HK-2 (cell line): Measurements from ENCODE around the gene GNL2.

Source experiments
- DNase-seq: peaks from one replicate; pipeline ENCODE4 v3.0.0-alpha.2; 2018; ENCODE audit not compliant: unreplicated experiment

The GNL2 gene

DNA sequence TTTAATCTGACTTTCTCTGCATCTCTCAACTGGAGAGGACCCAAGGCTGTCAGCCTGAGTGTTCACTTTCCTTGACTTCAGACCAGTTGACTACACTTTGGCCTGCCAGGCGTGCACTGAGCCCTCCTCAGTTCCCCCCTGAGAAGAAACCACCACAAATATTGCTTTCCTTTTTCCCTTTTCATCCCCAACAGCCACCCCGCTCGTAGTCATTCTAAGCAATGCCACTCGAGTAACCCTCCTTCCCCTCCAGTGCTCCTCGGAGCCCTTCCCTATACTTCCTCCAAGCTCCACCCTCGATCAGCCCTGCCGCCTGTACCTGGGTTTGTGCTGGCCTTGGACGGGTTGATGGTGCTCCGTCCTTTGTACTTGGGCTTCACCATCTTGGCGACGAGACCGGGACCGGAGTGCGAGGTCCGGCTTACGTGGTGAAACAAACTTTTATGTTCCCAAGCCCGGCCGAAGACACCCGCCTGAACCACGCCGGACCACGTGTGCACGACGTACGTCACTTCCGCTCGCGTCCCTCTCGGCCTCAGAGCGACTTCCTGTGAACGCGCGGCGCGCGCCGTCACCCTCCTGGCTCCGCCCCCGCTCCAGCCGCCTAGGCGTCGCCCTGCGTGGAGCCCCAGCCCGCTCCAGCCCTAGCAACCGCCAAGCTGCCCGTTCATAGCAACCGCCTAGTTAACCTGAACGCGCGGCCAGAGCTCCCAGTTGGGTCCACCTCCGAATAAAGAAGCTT is at the start of gene GNL2:
TSS of gene GNL2 (minus strand) at position 498 of the 742 bp plus-strand sequence. CDS start at position 383, 115 bp downstream.
- DNase-seq, result peak; percentile 94

DNA sequence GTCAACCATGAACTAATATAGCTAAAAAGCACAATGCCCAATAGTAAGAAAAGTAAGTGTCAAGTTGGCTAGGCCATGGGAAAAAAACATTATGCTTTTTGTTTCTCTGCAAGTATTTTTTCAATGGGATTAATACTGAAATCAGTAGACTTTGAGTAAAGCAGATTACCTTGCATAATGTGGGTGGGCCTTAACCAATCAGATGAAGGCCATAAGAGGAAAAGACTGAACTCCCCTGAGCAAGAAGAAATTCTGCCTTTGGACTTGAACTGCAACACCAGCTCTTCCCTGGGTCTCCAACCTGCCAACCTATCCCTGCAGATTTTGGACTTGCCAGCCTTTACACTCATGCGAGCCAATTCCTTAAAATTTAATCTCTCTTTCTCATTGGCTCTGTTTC is 45.3 kb upstream of the GNL2 start:
- no peak for DNase-seq

DNA sequence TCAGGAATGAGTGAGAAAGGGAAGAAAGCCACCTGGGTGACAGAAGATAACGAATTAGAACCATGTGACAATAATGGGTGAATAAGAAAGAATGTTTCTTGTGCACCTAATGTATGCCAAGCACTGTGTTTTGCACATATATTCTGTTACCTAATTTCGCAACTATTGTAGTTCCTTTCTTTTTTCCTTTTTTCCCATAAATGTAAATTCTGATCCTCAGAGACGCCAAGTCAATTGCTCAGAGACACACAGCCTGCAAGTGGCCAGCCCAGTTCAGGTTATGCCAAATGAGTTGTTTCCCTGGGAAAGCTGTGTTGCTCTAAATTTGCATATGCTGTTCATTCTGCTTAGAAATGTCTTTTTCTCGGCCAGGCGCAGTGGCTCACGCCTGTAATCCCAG is 40.7 kb upstream of the GNL2 start:
- no peak for DNase-seq

DNA sequence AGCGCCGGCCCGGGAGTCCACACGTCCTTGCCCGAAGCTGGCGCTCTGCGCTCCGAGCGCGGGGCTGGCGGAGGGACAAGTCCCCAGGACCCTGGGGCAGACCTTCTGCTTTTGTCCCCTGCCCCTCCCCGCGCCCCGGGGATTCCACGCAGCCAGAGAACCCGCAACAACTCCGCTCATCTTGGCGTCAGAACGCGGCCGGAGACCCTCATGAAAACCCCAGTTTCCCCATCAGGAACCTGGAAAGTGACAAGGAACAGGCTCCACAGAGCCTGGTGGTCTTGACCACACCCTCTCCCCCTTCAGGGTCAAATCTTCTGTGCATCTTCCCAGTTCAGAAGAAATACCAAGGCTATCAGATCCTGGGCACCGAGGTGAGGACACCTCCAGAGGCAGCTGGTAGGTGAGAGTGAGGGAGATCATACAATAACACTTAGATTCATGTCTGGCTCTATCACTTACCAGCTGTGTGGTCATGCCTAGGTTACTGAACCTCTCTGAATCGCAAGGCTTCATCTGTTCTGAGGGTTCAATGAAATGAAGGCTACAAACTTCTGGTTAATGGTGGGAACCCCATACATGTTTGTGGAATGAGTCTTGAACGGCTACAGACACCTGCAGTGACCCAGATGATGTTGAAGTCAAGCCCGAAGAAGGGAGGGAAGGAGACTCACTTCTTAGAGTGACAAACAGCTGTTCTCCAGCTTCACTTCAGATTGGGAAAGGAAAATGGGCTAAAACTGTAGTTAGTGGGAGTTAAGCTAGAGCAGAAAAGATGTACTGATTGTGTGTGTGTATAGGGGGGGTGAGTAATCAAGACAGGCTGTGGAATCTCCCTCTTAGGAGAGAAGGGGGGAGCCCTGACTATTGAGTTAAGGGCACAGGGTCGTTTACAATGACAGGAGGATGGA is 39.5 kb upstream of the GNL2 start:
- no peak for DNase-seq

DNA sequence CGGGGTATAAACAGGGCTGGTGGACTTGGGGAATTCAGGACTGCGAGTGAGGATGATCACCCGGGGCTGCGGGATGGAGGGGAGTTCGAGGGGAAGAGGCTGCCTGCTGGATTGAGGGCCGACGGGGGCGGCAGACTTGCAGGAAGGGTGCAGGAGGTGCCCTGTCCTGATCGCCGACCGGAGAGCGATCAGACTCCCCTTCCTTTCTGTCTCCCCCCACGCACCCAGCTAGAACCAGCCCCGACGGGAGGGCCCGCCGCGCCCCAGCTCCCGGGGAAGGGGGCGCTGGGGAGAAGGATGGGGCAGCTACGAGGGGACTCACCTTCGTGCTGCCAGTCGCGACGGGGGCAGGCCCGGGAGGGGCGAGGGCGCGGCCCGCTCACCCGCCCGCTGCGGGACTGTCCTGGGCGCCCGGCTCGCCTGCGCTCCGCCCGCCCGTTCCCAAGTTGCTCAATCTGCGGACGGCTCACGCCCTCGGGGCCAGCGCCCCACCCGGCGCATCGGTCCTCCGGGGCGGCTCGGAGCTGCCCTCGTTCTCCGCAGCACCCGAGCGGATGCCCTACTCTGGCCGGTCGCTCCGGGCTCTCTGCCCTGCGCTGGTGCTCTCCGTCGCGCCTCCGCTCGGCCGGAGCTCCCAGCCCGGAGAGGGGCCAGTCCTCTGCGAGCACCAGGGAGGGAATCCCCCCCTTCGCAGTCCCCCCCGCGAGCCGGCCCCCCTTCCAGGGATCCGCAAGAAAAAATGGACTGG is 38.7 kb upstream of the GNL2 start, which contains the start of gene RSPO1:
TSS of gene RSPO1 (minus strand) at position 649 of the 748 bp plus-strand sequence. CDS start 5,231 bp downstream, outside the sequence.
- no peak for DNase-seq

DNA sequence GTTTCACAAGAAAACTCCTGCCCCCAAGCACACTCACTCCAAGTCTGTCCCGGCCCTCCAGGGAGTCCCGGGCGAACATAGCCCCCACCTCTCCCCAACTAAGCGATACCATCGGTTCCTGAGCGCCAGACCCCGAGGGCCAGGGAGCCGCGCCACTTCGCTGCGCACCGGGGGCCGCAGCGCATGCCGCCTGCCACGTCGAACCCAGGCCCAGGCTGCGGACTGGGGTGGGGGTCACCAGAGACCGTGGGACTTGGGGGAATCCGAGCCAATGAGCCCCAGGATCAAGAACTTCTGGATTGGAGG is 38.2 kb upstream of the GNL2 start:
- no peak for DNase-seq

DNA sequence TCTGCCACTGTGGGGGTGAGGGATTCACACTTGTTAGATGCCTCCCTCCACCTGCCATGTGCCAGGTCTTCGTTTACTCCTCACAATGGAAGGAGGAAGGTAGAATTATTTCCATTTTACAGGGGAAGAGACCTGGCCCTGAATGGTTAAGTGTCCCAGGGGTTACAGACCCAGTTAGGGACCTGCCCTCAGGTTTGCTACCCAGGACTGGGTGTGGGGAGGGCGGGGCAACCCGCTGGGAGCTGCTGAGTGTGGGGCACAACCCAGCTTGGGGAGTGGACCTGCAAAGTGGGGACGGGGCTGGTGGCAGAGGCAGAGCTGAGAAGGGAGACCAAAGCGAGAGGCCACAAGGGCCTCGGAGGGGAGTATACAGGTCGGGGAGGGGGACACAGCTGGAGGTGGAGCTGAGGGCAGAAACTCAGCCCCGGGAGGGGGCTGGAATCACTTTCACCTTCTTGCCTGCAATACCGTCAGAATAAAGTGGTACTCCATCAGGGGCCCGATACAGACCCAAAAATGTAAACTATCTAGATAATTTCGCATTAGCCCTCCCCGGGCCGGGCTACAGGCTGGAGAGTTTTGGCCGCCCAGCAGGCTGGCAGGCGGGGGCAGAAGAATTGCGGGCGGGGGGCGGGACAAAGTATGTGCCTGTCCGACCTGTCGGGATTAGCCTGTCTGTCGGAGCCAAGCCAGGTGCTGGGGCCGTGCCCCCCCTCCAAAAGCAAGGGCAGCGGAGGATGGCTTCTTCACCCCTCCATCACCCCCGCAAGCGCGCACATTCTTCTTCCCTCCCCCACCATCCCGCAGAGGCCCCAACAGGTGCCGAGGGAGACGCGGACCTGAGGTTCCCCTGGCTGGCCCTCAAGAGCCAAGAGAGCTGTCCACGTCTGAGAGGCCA is 37.6 kb upstream of the GNL2 start:
- no peak for DNase-seq

DNA sequence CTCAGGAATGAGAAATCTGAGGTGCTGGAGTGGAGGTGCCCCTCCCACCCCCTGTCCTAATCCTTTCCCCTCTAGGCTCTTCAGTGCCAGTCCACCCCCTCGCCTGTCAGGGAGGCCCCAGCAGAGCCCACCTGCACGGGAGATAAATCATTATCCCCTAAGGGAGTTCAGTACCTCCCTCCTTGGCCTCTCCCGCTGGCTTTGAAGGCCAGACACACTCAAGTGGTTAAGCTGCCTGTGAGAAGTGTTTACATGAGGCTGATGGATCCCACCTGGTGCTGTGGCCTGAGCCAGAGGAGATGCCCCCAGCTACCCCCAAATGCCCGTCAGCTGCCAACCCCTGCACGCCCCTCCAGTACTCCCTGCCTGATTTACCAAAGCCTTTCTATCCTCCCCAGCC is 35.3 kb upstream of the GNL2 start:
- no peak for DNase-seq

DNA sequence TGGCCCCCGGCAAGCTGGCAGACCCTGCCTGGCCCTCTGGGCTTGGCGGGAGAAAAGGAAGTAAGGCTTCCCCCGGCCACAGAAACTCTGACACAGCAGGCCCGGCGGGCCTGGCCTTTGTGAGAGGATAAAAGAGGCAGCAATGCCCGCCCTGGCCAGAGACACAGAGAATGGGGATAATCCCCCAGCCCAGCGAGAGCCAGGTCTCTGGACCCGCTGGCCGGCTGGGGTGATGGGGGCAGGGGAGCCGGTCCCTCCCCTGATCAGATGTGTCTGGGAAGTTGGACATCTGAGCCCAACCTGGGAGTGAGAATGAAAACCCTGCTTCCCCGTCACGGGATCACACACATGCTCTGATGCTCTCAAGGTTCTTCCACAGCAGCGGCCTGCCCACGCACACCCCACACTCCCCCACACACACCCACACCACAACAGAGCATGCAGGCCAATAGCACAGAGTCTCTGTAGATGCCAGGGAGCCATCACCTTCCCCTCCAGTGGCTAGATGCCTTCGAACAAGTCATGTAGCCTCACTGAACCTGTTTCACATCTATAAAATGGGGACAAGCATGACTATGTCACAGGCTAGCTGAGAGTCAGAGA is 34.8 kb upstream of the GNL2 start:
- no peak for DNase-seq

DNA sequence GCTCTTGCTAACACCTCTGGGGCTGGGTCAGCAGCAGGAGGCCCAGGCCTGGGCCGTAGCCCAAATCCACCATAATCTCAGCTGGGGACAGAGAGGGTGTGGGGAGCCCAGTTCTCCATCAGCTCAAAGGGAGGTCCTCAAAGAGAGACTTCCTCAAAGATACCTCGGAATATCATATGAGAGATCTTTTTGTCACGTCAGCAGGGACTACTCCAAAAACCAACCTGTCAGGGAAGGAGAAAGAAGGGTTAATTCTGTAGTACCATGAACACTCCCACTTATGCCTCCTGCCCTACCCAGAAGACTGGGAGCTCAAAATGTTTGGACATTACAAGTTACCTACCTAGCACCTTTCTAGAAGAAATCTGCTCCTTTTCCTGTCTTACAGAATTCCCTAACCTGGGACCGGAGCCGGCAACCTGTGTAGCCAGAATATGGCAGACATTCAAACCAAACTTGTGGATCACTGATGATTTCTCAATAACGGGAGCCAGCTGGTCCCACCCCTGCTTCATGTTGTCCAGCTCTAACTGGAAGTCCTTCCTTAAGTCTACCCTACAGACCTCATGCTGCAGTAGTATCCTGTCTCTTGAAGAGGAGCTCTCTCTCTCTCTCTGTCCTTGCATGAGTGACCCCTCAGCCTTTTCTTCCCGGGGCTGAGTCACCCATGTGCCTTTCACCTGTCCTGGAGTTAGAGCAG is 34.1 kb upstream of the GNL2 start:
- DNase-seq, result no peak

DNA sequence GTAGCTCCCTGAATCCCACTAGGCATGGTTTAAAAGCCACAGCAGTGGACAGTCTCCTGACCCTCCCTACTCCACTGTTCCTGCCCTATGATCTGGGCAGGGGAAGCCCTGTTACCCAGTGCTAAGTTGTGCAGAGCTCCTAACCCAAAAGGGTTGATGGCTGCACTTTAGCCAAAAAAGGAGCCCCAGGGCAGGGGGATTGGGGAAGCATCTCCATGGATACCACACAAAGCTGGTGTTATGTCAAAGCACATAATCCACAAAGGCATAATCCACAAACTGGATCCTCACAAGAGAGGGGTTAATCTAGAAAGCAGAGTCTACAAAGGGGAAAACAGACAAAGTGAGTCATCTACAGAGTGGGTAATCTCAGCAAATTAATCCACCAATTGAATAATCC is 33.3 kb upstream of the GNL2 start:
- no peak for DNase-seq

DNA sequence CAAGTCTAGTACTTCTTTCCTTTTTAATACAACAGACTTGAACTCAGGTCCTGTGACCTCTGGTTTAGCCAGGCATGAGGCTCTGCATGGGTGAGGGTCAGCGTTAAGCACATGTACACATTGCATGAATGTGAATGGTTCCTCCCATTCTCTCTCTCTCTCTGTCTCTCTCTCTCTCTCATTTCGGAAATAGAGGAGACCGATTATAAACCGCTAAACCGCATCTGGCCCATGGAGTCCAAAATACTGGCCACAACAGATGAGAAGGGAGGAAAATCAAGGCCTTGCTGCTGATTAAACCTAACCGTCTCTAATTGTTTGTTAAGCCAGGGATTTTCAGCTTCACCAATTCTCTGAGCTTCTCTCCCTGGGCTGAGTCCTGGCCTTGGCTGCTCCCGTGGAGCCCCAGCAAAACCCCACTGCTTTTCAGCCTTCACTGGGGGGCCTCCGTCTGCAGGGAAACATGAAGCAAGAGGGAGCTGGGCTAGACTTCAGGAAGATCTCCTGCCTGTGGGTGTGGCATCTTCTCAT is 32.4 kb upstream of the GNL2 start:
- DNase-seq, result no peak

DNA sequence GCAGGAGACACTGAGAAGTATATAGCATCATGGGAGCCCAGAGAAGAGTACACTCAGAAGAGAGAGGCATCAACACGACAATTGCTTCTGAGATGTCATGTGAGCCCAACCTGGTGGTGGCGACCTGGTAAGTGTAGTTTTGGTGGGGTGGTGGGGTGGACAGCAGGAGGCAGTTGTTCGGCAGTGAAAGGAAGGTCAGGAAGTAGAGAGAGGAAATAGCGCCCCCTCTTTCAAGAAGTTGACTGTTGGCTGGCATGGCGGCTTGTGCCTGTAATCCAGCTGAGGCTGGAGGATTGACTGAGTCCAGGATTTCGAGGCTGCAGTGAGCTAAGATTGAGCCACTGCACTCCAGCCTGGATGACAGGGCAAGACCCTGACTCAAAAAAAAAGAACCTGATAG is 26.4 kb upstream of the GNL2 start:
- no peak for DNase-seq

DNA sequence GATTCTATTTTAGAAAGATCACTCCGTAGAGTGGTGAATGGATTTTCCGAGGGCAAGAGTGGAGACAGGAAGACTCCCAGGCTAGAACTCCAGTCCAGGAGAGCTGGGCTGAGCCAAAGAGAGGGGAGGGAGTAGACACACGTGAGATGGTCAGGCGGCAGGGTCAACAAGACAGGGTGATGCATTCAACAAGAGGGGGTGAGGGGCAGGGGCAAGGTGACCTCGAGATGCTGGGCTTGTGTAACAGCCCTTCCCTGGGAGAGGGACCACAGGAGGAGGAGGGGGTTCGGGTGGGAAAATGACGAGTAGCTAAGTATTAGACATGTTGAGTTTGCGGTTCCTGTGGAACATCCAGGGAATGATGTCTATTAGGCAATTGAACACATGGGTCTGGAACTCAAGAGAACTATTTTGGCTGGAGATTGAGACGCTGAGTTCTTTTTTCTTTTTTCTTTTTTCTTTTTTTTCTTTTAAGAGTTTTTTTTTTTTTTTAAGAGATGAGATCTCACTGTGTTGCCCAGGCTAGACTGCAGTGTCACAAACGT is 25.7 kb upstream of the GNL2 start:
- DNase-seq, result no peak

DNA sequence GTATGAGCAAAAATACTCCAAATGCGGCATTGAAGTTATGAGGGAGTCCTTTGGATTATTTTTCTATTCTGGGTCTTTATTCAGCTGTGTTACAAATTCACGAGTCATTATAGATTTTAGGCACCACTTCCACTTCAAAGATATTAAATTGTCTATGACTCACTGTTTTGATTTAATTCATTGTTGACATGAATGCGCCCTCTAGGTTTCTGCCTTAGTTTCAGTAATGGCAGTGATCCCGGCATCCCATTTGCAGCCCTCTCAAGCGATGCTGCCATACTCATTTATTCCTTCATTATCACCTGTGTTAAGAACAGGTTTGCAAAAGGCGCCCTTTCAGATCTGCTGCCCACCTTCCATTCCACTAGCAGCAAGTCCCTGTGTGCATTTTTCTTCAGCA is 25.0 kb upstream of the GNL2 start:
- DNase-seq, result no peak

DNA sequence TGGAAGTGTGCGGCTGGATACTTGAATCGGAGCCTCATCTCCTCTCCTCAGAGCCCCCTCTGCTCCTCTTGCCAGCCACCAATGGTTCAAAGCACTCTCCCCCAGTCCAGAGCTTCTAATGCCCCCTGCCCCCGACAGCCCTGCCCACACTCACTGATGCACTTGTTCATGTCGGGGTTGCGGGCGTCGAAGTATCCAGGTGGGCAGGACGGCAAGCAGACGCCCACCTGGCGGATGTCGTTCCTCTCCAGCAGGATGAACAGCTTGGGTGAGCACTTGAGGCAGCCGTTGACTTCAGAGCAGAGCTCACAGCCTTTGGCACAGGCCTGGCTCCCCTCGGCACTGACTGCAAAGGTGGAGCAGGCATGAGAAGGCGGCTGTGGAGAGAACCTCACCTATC is 20.6 kb upstream of the GNL2 start:
- DNase-seq, result no peak

DNA sequence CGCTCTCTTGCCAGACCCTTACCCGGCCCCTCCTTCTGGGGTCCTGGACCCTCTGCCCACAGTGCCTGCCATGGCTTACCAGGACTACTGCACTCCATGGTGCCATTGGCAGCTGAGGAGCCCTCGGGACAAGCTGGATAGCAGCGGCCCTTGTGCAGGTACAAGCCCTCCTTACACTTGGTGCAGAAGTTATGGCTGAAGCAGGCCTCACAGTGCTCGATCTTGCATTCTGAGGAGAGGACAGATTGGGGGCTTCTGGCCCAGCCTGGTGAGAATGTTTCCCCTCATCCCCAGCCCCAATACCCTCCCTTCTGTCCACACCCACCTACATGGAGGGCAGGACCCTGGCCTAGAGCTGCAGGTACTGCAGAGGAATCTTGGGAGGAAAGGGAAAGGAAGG is 18.4 kb upstream of the GNL2 start:
- no peak for DNase-seq

DNA sequence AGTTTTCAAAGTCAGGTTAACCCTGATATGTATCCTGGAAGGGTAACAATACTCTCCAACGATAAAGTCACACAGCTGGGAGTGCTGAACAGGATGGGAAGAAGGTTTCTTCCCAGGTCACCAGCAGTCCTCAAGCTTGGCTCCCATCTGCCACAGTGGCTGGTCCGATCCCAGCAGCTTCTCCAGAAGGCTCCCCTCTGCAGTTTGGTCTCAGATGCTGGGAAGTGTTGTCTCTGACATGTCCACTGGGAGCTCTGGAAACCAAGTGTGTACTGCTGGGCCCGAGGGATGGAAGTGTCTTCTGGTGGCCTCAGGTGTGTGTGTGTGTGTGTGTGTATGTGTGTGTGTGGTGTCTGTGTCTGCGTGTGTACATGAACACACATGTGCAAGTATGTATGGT is 16.4 kb upstream of the GNL2 start:
- no peak for DNase-seq

DNA sequence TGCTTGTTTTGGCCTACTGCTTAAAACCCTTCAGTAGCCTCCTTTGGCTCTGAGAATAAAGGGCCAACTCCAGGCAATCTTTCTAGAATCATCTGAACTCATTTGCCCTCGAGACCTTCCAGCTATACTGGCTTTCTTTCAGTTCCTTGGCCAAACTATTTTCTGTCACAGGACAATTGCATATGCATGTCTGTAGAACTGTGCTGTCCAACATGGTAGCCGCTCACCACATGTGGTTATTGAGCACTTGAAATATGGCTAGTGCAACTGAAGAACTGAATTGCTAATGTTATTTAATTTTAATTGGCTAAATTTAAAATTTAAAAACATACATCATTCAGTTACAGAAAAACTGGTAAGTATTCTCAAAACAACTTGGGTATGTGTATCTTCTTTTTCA is 14.3 kb upstream of the GNL2 start:
- no peak for DNase-seq

DNA sequence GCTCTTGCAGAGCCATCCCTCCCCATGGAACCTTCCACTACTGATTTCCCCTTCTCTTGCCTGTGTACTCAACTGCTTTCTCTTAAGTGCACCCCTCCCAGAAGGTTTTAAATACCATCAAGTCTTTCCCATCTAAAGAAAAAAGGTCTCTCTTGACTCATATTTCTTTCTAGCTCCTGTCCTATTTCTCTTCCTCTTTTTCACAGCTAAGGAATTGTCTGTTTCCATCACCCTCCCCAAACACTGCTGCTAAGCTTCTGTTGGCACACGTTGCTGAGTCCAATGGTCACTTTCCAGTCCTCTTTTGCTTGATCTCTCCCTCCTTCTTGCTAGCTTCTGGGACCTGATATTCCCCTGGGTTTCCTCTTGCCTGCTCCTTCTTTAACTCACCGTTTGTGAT is 13.3 kb upstream of the GNL2 start:
- DNase-seq, result no peak
